SJSA1 (cell line): ENCODE data around the gene UCK1. TPM values are rescaled to one million over a fixed set of nuclear protein-coding genes. Genes with fewer than 3 reads are reported as not detected.
"Not testable (repeated sequence)": the region's sequence is repeated elsewhere in the genome, so short reads cannot be mapped to it uniquely, and the experiment has no call there.

Experiments
- DNase-seq, 2 experiments: peaks; one replicate each; pipeline ENCODE4 v3.0.0-alpha.2; 2015 to 2020; ENCODE audit warnings: low spot score in 2 of 2, low read depth in 1 of 2
- H3K27ac ChIP-seq: fragments of 250-450 bp; sonication (Bioruptor Pico); 2 replicates; pipeline ENCODE4 v1.5.1; 2020; ENCODE audit warnings: mild to moderate bottlenecking, moderate library complexity
- H3K27me3 ChIP-seq: fragments of 250-450 bp; sonication (Bioruptor Pico); replicated peaks from 2 replicates; pipeline ENCODE4 v1.5.1; 2020; ENCODE audit warnings: mild to moderate bottlenecking, moderate library complexity
- H3K36me3 ChIP-seq: fragments of 250-450 bp; sonication (Bioruptor Pico); 2 replicates; pipeline ENCODE4 v1.5.1; 2020; ENCODE audit warnings: mild to moderate bottlenecking
- H3K4me1 ChIP-seq: fragments of 250-450 bp; sonication (Bioruptor Pico); replicated peaks from 2 replicates; pipeline ENCODE4 v1.6.1; 2021; ENCODE audit warnings: mild to moderate bottlenecking
- H3K4me3 ChIP-seq: fragments of 250-450 bp; sonication (Bioruptor Pico); 2 replicates; pipeline ENCODE4 v1.5.1; 2020; ENCODE audit warnings: mild to moderate bottlenecking
- H3K9me3 ChIP-seq: fragments of 250-450 bp; sonication (Bioruptor Pico); replicated peaks from 2 replicates; pipeline ENCODE4 v1.5.1; 2020; ENCODE audit warnings: mild to moderate bottlenecking
- total RNA-seq: library from RNA; depleted of rRNA; stranded (reverse); fragments of >200 nt; shearing (Covaris generic); gene quantifications from 2 replicates; pipeline ENCODE4 v1.2.3, GENCODE V29; 2014

UCK1 gene
- total RNA-seq, 1 experiment from 2014 or later = 21.9 TPM

GRCh38 chr9:131523451-131524435 is 7.3 kb downstream of the UCK1 start:
- Histone ChIP-seq H3K36me3 (peaks cover 93% of the 10 kb centered on the region), H3K9me3 (no peaks in the 10 kb centered on the region)

GRCh38 chr9:131523086-131523388 is 8.0 kb downstream of the UCK1 start:
- H3K36me3 ChIP-seq = peaks cover 93% of the 10 kb centered on the region
- no peak for DNase-seq
- H3K27ac ChIP-seq = no peak overlapping the region
- H3K27me3 ChIP-seq = no peaks in the 10 kb centered on the region
- no peaks in the 10 kb centered on the region for H3K4me1 ChIP-seq
- no peaks in the 10 kb centered on the region for H3K9me3 ChIP-seq
- no peak overlapping the region for H3K4me3 ChIP-seq

More at GRCh38 chr9:131523451-131524435, 7.3 kb downstream of the UCK1 start:
- H3K27ac ChIP-seq = no peak overlapping the region
- no peak for DNase-seq
- H3K27me3 ChIP-seq = no peaks in the 10 kb centered on the region
- no peak overlapping the region for H3K4me3 ChIP-seq
- no peaks in the 10 kb centered on the region for H3K4me1 ChIP-seq

- H3K36me3 ChIP-seq = peaks cover 88% of the 10 kb centered on the region
- DNase-seq = no peak
Measured at GRCh38 chr9:131522257-131523085, 8.6 kb downstream of the UCK1 start.

GRCh38 chr9:131521822-131522221 is 9.2 kb downstream of the UCK1 start:
- Histone ChIP-seq H3K27me3 (no peaks in the 10 kb centered on the region), H3K36me3 (peaks cover 86% of the 10 kb centered on the region), H3K27ac (no peak overlapping the region), H3K9me3 (no peaks in the 10 kb centered on the region), H3K4me1 (no peaks in the 10 kb centered on the region), H3K4me3 (no peak overlapping the region)
- no peak for DNase-seq

More at GRCh38 chr9:131522257-131523085, 8.6 kb downstream of the UCK1 start:
- no peaks in the 10 kb centered on the region for H3K9me3 ChIP-seq
- no peak overlapping the region for H3K27ac ChIP-seq
- no peak overlapping the region for H3K4me3 ChIP-seq
- H3K27me3 ChIP-seq = no peaks in the 10 kb centered on the region
- H3K4me1 ChIP-seq = no peaks in the 10 kb centered on the region

- no peak overlapping the region for H3K4me3 ChIP-seq
- H3K9me3 ChIP-seq = no peaks in the 10 kb centered on the region
- no peak for DNase-seq
- H3K36me3 ChIP-seq = peaks cover 89% of the 10 kb centered on the region
- H3K27ac ChIP-seq = no peak overlapping the region
- H3K27me3 ChIP-seq = no peaks in the 10 kb centered on the region
- H3K4me1 ChIP-seq = no peaks in the 10 kb centered on the region
Measured at GRCh38 chr9:131521203-131521602, 9.9 kb downstream of the UCK1 start.

- H3K4me1 ChIP-seq = no peaks in the 10 kb centered on the region
- no peaks in the 10 kb centered on the region for H3K9me3 ChIP-seq
- no peak overlapping the region for H3K4me3 ChIP-seq
- no peak for DNase-seq
- H3K27me3 ChIP-seq = no peaks in the 10 kb centered on the region
- H3K36me3 ChIP-seq = peaks cover 82% of the 10 kb centered on the region
- H3K27ac ChIP-seq = no peak overlapping the region
Measured at GRCh38 chr9:131520503-131520902, 10.6 kb downstream of the UCK1 start.

- H3K36me3 ChIP-seq = peaks cover 66% of the 10 kb centered on the region
- no peak overlapping the region for H3K27ac ChIP-seq
- H3K27me3 ChIP-seq = no peaks in the 10 kb centered on the region
- H3K9me3 ChIP-seq = no peaks in the 10 kb centered on the region
- H3K4me1 ChIP-seq = no peaks in the 10 kb centered on the region
- no peak for DNase-seq
- H3K4me3 ChIP-seq = no peak overlapping the region
Measured at GRCh38 chr9:131518553-131518952, 12.5 kb downstream of the UCK1 start.

GRCh38 chr9:131517761-131518190 is 13.3 kb downstream of the UCK1 start:
- Histone ChIP-seq H3K27ac (no peak overlapping the region), H3K9me3 (no peaks in the 10 kb centered on the region), H3K4me1 (no peaks in the 10 kb centered on the region), H3K36me3 (peaks cover 65% of the 10 kb centered on the region), H3K27me3 (no peaks in the 10 kb centered on the region), H3K4me3 (no peak overlapping the region)
- DNase-seq = no peak

GRCh38 chr9:131516930-131517329 is 14.1 kb downstream of the UCK1 start:
- H3K36me3 ChIP-seq = peaks cover 59% of the 10 kb centered on the region
- DNase-seq = no peak
- H3K4me1 ChIP-seq = no peaks in the 10 kb centered on the region
- no peak overlapping the region for H3K4me3 ChIP-seq
- no peak overlapping the region for H3K27ac ChIP-seq
- no peaks in the 10 kb centered on the region for H3K9me3 ChIP-seq
- H3K27me3 ChIP-seq = no peaks in the 10 kb centered on the region

GRCh38 chr9:131516100-131516499 is 15.0 kb downstream of the UCK1 start:
- peaks cover 59% of the 10 kb centered on the region for H3K36me3 ChIP-seq
- H3K27ac ChIP-seq = no peak overlapping the region
- H3K27me3 ChIP-seq = no peaks in the 10 kb centered on the region
- H3K4me1 ChIP-seq = no peaks in the 10 kb centered on the region
- DNase-seq = no peak
- H3K9me3 ChIP-seq = no peaks in the 10 kb centered on the region
- H3K4me3 ChIP-seq = no peak overlapping the region

GRCh38 chr9:131515559-131516031 is 15.5 kb downstream of the UCK1 start:
- H3K9me3 ChIP-seq, H3K4me1 ChIP-seq, H3K4me3 ChIP-seq, H3K27me3 ChIP-seq, H3K27ac ChIP-seq, DNase-seq: not testable (repeated sequence)
- H3K36me3 ChIP-seq = peaks cover 60% of the 10 kb centered on the region

GRCh38 chr9:131513177-131513576 is 17.9 kb downstream of the UCK1 start:
- H3K27ac ChIP-seq = no peak overlapping the region
- H3K4me1 ChIP-seq = no peaks in the 10 kb centered on the region

GRCh38 chr9:131511880-131512279 is 19.2 kb downstream of the UCK1 start:
- H3K4me3 ChIP-seq = no peak overlapping the region
- no peak overlapping the region for H3K27ac ChIP-seq
- no peaks in the 10 kb centered on the region for H3K9me3 ChIP-seq
- no peaks in the 10 kb centered on the region for H3K4me1 ChIP-seq
- no peaks in the 10 kb centered on the region for H3K27me3 ChIP-seq
- peaks cover 47% of the 10 kb centered on the region for H3K36me3 ChIP-seq
- DNase-seq = no peak

More at GRCh38 chr9:131513177-131513576, 17.9 kb downstream of the UCK1 start:
- Histone ChIP-seq H3K36me3 (peaks cover 43% of the 10 kb centered on the region), H3K4me3 (no peak overlapping the region), H3K27me3 (no peaks in the 10 kb centered on the region), H3K9me3 (no peaks in the 10 kb centered on the region)
- no peak for DNase-seq

- DNase-seq = no peak
- Histone ChIP-seq H3K36me3 (peaks cover 42% of the 10 kb centered on the region), H3K4me3 (no peak overlapping the region), H3K27ac (no peak overlapping the region), H3K9me3 (no peaks in the 10 kb centered on the region), H3K27me3 (no peaks in the 10 kb centered on the region), H3K4me1 (no peaks in the 10 kb centered on the region)
Measured at GRCh38 chr9:131511416-131511815, 19.6 kb downstream of the UCK1 start.
